Measurements from ENCODE around the gene PLXNA4.

GRCh38 chr7:132511921-132512320, 64.3 kb downstream of the PLXNA4 start:
- TF ChIP-seq SRSF9 (IDR thresholded peaks at IDR 0.05; ENCODE audit: borderline replicate concordance, low read depth, low read length) (no peak), DDX20 (tag; IDR thresholded peaks at IDR 0.05; ENCODE audit: low read depth) (no peak), CTCF (IDR thresholded peaks at IDR 0.05 in 2 of 3, conservative IDR thresholded peaks at IDR 0.05 in 1 of 3; ENCODE audit: insufficient read depth in 2 of 3, low read depth in 1 of 3, low read length in 3 of 3) (no peak), RAD21 (CRISPR knock-in tag; conservative IDR thresholded peaks at IDR 0.05 in 1 of 2, IDR thresholded peaks at IDR 0.05 in 1 of 2) (no peak), GABPB1 (CRISPR knock-in tag; IDR thresholded peaks at IDR 0.05) (no peak), POLR2AphosphoS5 (IDR thresholded peaks at IDR 0.05; ENCODE audit: control insufficient read depth, insufficient read depth, low read depth, low read length) (no peak), MAFK (IDR thresholded peaks at IDR 0.05; ENCODE audit: low read length) (no peak), HNRNPL (IDR thresholded peaks at IDR 0.05; ENCODE audit: low read depth, low read length) (no peak), YY1 (IDR thresholded peaks at IDR 0.05; ENCODE audit: borderline replicate concordance in 1 of 3, control insufficient read depth in 1 of 3, extremely low read depth in 1 of 3, insufficient read depth in 3 of 3, insufficient read length in 1 of 3, insufficient replicate concordance in 2 of 3, low read depth in 1 of 3, low read length in 2 of 3) (no peak), RBM39 (optimal IDR thresholded peaks at IDR 0.05; ENCODE audit: low read depth, low read length) (no peak)
